H1 (cell line): Measurements from ENCODE around the gene RFT1. TPM values are rescaled to one million over a fixed set of nuclear protein-coding genes. Genes with fewer than 3 reads are reported as not detected.

Source experiments
- CTCF ChIA-PET: fragments of 300-600 bp; sonication (Branson Sonifier 250); formaldehyde crosslinking; loops from one replicate; lab custom pipeline; 2021; ENCODE audit not compliant: partially characterized antibody; lab: Charles Lee
- POLR2A ChIA-PET: fragments of 300-600 bp; sonication (Branson Sonifier 250); formaldehyde crosslinking; loops from one replicate; lab custom pipeline; 2021; ENCODE audit warnings: inconsistent platforms; ENCODE audit not compliant: partially characterized antibody; lab: Charles Lee
- DNase-seq, 2 experiments: peaks; one replicate each; pipeline versions ENCODE4 v3.0.0 to v3.0.0-alpha.2; 2010 to 2022; ENCODE audit warnings: low spot score in 2 of 2, low read depth in 1 of 2, mixed read lengths in 1 of 2
- FAIRE-seq: peaks from 2 replicates; lab custom pipeline; 2011; peaks lifted over from hg19 to GRCh38; lab: Jason Lieb, UNC
- H2AFZ ChIP-seq: 2 replicates; pipeline ENCODE4 v1.8.1; 2012; ENCODE audit warnings: low read length, inconsistent platforms
- H2AK5ac ChIP-seq: 2 replicates; pipeline ENCODE4 v1.6.1; 2013; ENCODE audit warnings: low read depth, low read length
- H2BK120ac ChIP-seq: replicated peaks from 2 replicates; pipeline ENCODE3; 2013; ENCODE audit warnings: low read depth, low read length, inconsistent platforms
- H2BK12ac ChIP-seq: 2 replicates; pipeline ENCODE4 v1.6.1; 2013; ENCODE audit warnings: low read depth, low read length
- H2BK15ac ChIP-seq: 2 replicates; pipeline ENCODE4 v1.6.1; 2013; ENCODE audit warnings: low read length
- H2BK20ac ChIP-seq: 2 replicates; pipeline ENCODE4 v1.6.1; 2013; ENCODE audit warnings: low read length
- H2BK5ac ChIP-seq: 2 replicates; pipeline ENCODE4 v1.6.1; 2013; ENCODE audit warnings: low read depth, low read length
- H3K14ac ChIP-seq: 2 replicates; pipeline ENCODE4 v1.6.1; 2013; ENCODE audit warnings: inconsistent platforms; ENCODE audit not compliant: insufficient read length
- H3K18ac ChIP-seq: 2 replicates; pipeline ENCODE4 v1.6.1; 2013; ENCODE audit warnings: low read length; ENCODE audit errors: extremely low read depth
- H3K23ac ChIP-seq: 2 replicates; pipeline ENCODE4 v1.6.1; 2013; ENCODE audit warnings: inconsistent platforms; ENCODE audit not compliant: insufficient read length
- H3K23me2 ChIP-seq: 2 replicates; pipeline ENCODE4 v1.6.1; 2013; ENCODE audit warnings: low read depth, low read length
- H3K27ac ChIP-seq: 2 replicates; pipeline ENCODE4 v1.6.1; 2011; ENCODE audit warnings: low read depth, low read length, inconsistent platforms
- H3K27me3 ChIP-seq, 4 experiments: replicated peaks in 1 of 4; 1 replicate in 1 of 4; 2 replicates in 3 of 4; pipeline versions ENCODE4 v1.6.1 to v1.8.1; 2011 to 2013; ENCODE audit warnings: low read length in 3 of 4, mild to moderate bottlenecking in 3 of 4, inconsistent platforms in 2 of 4, mixed read lengths in 2 of 4, moderate library complexity in 1 of 4; ENCODE audit not compliant: control insufficient read depth in 3 of 4, insufficient read depth in 3 of 4; ENCODE audit errors: extremely low read depth in 1 of 4
- H3K36me3 ChIP-seq, 4 experiments: 2 replicates each; pipeline versions ENCODE4 v1.6.1 to v1.8.1; 2011 to 2013; ENCODE audit warnings: mild to moderate bottlenecking in 4 of 4, low read length in 3 of 4, moderate library complexity in 2 of 4, control low read depth in 1 of 4, inconsistent platforms in 1 of 4; ENCODE audit not compliant: insufficient read depth in 4 of 4, control insufficient read depth in 2 of 4
- H3K4ac ChIP-seq: replicated peaks from 2 replicates; pipeline ENCODE3; 2013; ENCODE audit warnings: low read length, low read depth, mixed read lengths, inconsistent platforms; ENCODE audit not compliant: insufficient read length
- H3K4me1 ChIP-seq, 4 experiments: replicated peaks in 1 of 4; 1 replicate in 1 of 4; 2 replicates in 3 of 4; pipeline versions ENCODE4 v1.6.1 to v1.8.1; 2011 to 2013; ENCODE audit warnings: low read length in 3 of 4, inconsistent platforms in 2 of 4, mixed read lengths in 1 of 4; ENCODE audit not compliant: insufficient read depth in 4 of 4, control insufficient read depth in 3 of 4
- H3K4me2 ChIP-seq, 2 experiments: 2 replicates each; pipeline versions ENCODE4 v1.6.1 to v1.8.1; 2011 to 2013; ENCODE audit warnings: low read depth in 2 of 2, low read length in 2 of 2, control low read depth in 1 of 2, inconsistent platforms in 1 of 2, mild to moderate bottlenecking in 1 of 2; ENCODE audit not compliant: insufficient read depth in 1 of 2
- H3K4me3 ChIP-seq, 4 experiments: fragments of 200-600, 300-600 bp in 1 of 4; sonication (generic), shearing (Covaris generic), sonication (Bioruptor Twin) in 1 of 4; 2 replicates each; pipeline versions ENCODE4 v1.5.1 to v1.8.1; 2011 to 2016; ENCODE audit warnings: low read length in 4 of 4, low read depth in 3 of 4, control low read depth in 2 of 4, inconsistent platforms in 2 of 4, mild to moderate bottlenecking in 2 of 4, mixed read lengths in 1 of 4, moderate library complexity in 1 of 4; ENCODE audit not compliant: insufficient read depth in 2 of 4; ENCODE audit errors: extremely low read depth in 1 of 4
- H3K56ac ChIP-seq: replicated peaks from 2 replicates; pipeline ENCODE3; 2013; ENCODE audit warnings: low read depth, mild to moderate bottlenecking, mixed read lengths, low read length, inconsistent platforms; ENCODE audit not compliant: insufficient read length
- H3K79me1 ChIP-seq: 2 replicates; pipeline ENCODE4 v1.6.1; 2013; ENCODE audit warnings: low read depth, low read length, control low read depth
- H3K79me2 ChIP-seq, 2 experiments: 2 replicates each; pipeline versions ENCODE4 v1.6.1 to v1.8.1; 2012 to 2013; ENCODE audit warnings: low read length in 2 of 2, mild to moderate bottlenecking in 2 of 2, inconsistent platforms in 1 of 2; ENCODE audit not compliant: insufficient read depth in 2 of 2, control insufficient read depth in 1 of 2
- H3K9ac ChIP-seq, 4 experiments: replicated peaks in 1 of 4; 1 replicate in 1 of 4; 2 replicates in 3 of 4; pipeline versions ENCODE4 v1.6.1 to v1.8.1; 2011 to 2013; ENCODE audit warnings: low read depth in 3 of 4, low read length in 3 of 4, control low read depth in 2 of 4, mild to moderate bottlenecking in 2 of 4, moderate library complexity in 2 of 4, inconsistent platforms in 1 of 4; ENCODE audit errors: extremely low read depth in 1 of 4
- H3K9me3 ChIP-seq, 2 experiments: 2 replicates each; pipeline versions ENCODE4 v1.6.1 to v1.8.1; 2012 to 2013; ENCODE audit warnings: mild to moderate bottlenecking in 2 of 2, moderate library complexity in 2 of 2, control low read depth in 1 of 2, inconsistent platforms in 1 of 2, low read depth in 1 of 2, low read length in 1 of 2, mixed read lengths in 1 of 2; ENCODE audit not compliant: insufficient read depth in 2 of 2
- H4K20me1 ChIP-seq, 2 experiments: replicated peaks in 1 of 2; 2 replicates each; pipeline versions ENCODE3 to v1.8.1; 2011 to 2013; ENCODE audit warnings: inconsistent platforms in 2 of 2, low read length in 2 of 2, mild to moderate bottlenecking in 1 of 2; ENCODE audit not compliant: insufficient read depth in 2 of 2, control insufficient read depth in 1 of 2
- H4K5ac ChIP-seq: 2 replicates; pipeline ENCODE4 v1.6.1; 2013; ENCODE audit warnings: low read length, low read depth, mixed read lengths, inconsistent platforms; ENCODE audit not compliant: insufficient read length
- H4K8ac ChIP-seq: 2 replicates; pipeline ENCODE4 v1.8.0; 2013; ENCODE audit warnings: mild to moderate bottlenecking, moderate library complexity, low read length, inconsistent platforms; ENCODE audit not compliant: insufficient read depth; ENCODE audit errors: extremely low read depth
- H4K91ac ChIP-seq: replicated peaks from 2 replicates; pipeline ENCODE3; 2013; ENCODE audit warnings: low read length, mixed read lengths, inconsistent platforms; ENCODE audit not compliant: insufficient read length
- CBX5 ChIP-seq: fragments of 300-800, 300-1000 bp; sonication (generic); IDR thresholded peaks from 2 replicates; pipeline ENCODE4 v1.7.1; 2016; ENCODE audit warnings: antibody characterized with exemption, low read length, low read depth
- CREB1 ChIP-seq: IDR thresholded peaks from 2 replicates; pipeline ENCODE4 v1.6.1; 2012; ENCODE audit warnings: inconsistent platforms
- EP300 ChIP-seq, 2 experiments: IDR thresholded peaks; 1 replicate in 1 of 2; 2 replicates in 1 of 2; pipeline ENCODE4 v1.6.1; 2011 to 2012; ENCODE audit warnings: low read depth in 2 of 2, low read length in 2 of 2, mild to moderate bottlenecking in 2 of 2, borderline replicate concordance in 1 of 2, inconsistent platforms in 1 of 2, moderate library complexity in 1 of 2
- FOSL1 ChIP-seq: IDR thresholded peaks from 2 replicates; pipeline ENCODE4 v1.6.1; 2011; ENCODE audit warnings: mild to moderate bottlenecking, low read depth, low read length, moderate library complexity; ENCODE audit not compliant: insufficient read depth
- HDAC2 ChIP-seq, 2 experiments: fragments of 300-600 bp in 1 of 2; sonication (generic) in 1 of 2; IDR thresholded peaks; 2 replicates each; pipeline ENCODE4 v1.6.1; 2011 to 2012; ENCODE audit warnings: low read depth in 2 of 2, low read length in 2 of 2, mild to moderate bottlenecking in 2 of 2, moderate library complexity in 2 of 2, borderline replicate concordance in 1 of 2, inconsistent platforms in 1 of 2
- NANOG ChIP-seq: IDR thresholded peaks from 2 replicates; pipeline ENCODE4 v1.6.1; 2011; ENCODE audit warnings: low read length, low read depth, mild to moderate bottlenecking, inconsistent platforms; ENCODE audit not compliant: insufficient read depth, poor library complexity, severe bottlenecking
- RXRA ChIP-seq: IDR thresholded peaks from 2 replicates; pipeline ENCODE4 v1.6.1; 2011; ENCODE audit warnings: low read depth, mild to moderate bottlenecking, low read length, moderate library complexity; ENCODE audit not compliant: insufficient read depth
- SIN3A ChIP-seq, 2 experiments: IDR thresholded peaks in 1 of 2; conservative IDR thresholded peaks in 1 of 2; 2 replicates each; pipeline ENCODE4 v1.6.1; 2011 to 2012; ENCODE audit warnings: low read length in 2 of 2, improper control_type of control experiment in 1 of 2, low read depth in 1 of 2, mild to moderate bottlenecking in 1 of 2
- SP1 ChIP-seq: IDR thresholded peaks from 2 replicates; pipeline ENCODE4 v1.6.1; 2011; ENCODE audit warnings: low read depth, low read length
- SUZ12 ChIP-seq: fragments of 200-600 bp; sonication (generic); IDR thresholded peaks from 2 replicates; pipeline ENCODE4 v1.6.1; 2012; ENCODE audit warnings: mild to moderate bottlenecking, inconsistent platforms, low read length, moderate library complexity, mixed read lengths
- TBP ChIP-seq: IDR thresholded peaks from 2 replicates; pipeline ENCODE4 v1.6.1; 2011; ENCODE audit warnings: low read depth, low read length, improper control_type of control experiment
- USF2 ChIP-seq: IDR thresholded peaks from 2 replicates; pipeline ENCODE4 v1.6.1; 2011; ENCODE audit warnings: low read length, improper control_type of control experiment
- WGBS, 2 experiments: shearing (Covaris generic) in 1 of 2; methylation state at CpG; one replicate each; pipeline versions ENCODE4 v1.1.6 to v1.1.7; 2013 to 2015; ENCODE audit warnings: low lambda C conversion rate in 2 of 2, mixed read lengths in 2 of 2, inconsistent platforms in 1 of 2, low coverage in 1 of 2, missing lambda C conversion rate in 1 of 2; ENCODE audit not compliant: insufficient replicate concordance in 2 of 2, insufficient coverage in 1 of 2, insufficient read length in 1 of 2; ENCODE audit errors: extremely low coverage in 1 of 2, missing lambda C conversion rate in 1 of 2; 5-methylcytosine and 5-hydroxymethylcytosine counted together
- polyA plus RNA-seq, 7 experiments: library from polyadenylated mRNA; depleted of rRNA in 3 of 7; stranded (reverse) in 5 of 7; unstranded in 2 of 7; fragments of >200 nt in 5 of 7; fragments of 200-250 nt in 2 of 7; gene quantifications; 1 replicate in 5 of 7; 2 replicates in 1 of 7; 4 replicates in 1 of 7; pipeline versions ENCODE4 v1.2.1 to v1.2.3, GENCODE V29; 2011 to 2013; ENCODE audit warnings: missing spikeins in 2 of 7, mixed read lengths in 2 of 7
- total RNA-seq: library from RNA; stranded (reverse); fragmentation: NEBNext Ultra II Directional; extraction: Animal tissue kit (Norgen Biotek cat#: 25700); gene quantifications from 2 replicates; pipeline ENCODE4 v1.2.1, GENCODE V29; 2021

The RFT1 gene
- total and polyA plus RNA-seq, 2 of the 8 experiments (the other 6 are each of a cell fraction or from before 2014, with no cell fraction given): 27.7 to 42.4 TPM

- Histone ChIP-seq H3K27me3 (no peaks in the 10 kb centered on the region), H2BK12ac (no peak overlapping the region), H2AFZ (no peak overlapping the region), H3K27ac (no peak overlapping the region), H4K8ac (no peak overlapping the region), H4K5ac (no peak overlapping the region), H3K36me3 (no peaks in the 10 kb centered on the region), H2AK5ac (no peak overlapping the region), H3K14ac (no peak overlapping the region), H3K4me3 (no peak overlapping the region), H3K4ac (no peak overlapping the region), H3K79me2 (no peaks in the 10 kb centered on the region), H3K79me1 (no peaks in the 10 kb centered on the region), H2BK15ac (no peak overlapping the region), H2BK120ac (no peak overlapping the region), H3K23me2 (no peaks in the 10 kb centered on the region), H3K4me1 (no peaks in the 10 kb centered on the region), H3K9ac (no peak overlapping the region), H3K9me3 (no peaks in the 10 kb centered on the region), H4K20me1 (no peaks in the 10 kb centered on the region), H3K18ac (no peak overlapping the region), H2BK20ac (no peak overlapping the region), H2BK5ac (no peak overlapping the region), H4K91ac (no peak overlapping the region), H3K56ac (no peak overlapping the region), H3K4me2 (no peak overlapping the region), H3K23ac (no peak overlapping the region)
- ChIA-PET CTCF (interaction anchor here (0.6 to 1.6 kb wide), 5 partner anchors 14 to 419 kb away, joined by 3 to 4 read pairs (median 3); no protein-coding TSS in a partner anchor), POLR2A (interaction anchor here (0.7 to 5.0 kb wide), 3 partner anchors 9 to 273 kb away, joined by 3 to 25 read pairs (median 4); no protein-coding TSS in a partner anchor)
- FAIRE-seq (no peak), DNase-seq (no peak)
- 94% methylated on average over 8 of the region's 8 CpGs; no CpG with 5 or more reads in 1 of the 2 experiments for WGBS, 2 experiments
- no peak for TF ChIP-seq SIN3A (conservative IDR thresholded peaks at IDR 0.05 in 1 of 2, IDR thresholded peaks at IDR 0.05 in 1 of 2; ENCODE audit: low read depth in 1 of 2, low read length in 2 of 2)
- no peak for TF ChIP-seq RXRA
- TF ChIP-seq EP300 (IDR thresholded peaks at IDR 0.05; ENCODE audit: borderline replicate concordance in 1 of 2, low read depth in 2 of 2, low read length in 2 of 2): no peak
- TF ChIP-seq NANOG: no peak
- TF ChIP-seq FOSL1: no peak
- TF ChIP-seq CREB1: no peak
- TF ChIP-seq SP1: no peak
- TF ChIP-seq USF2: no peak
- TF ChIP-seq SUZ12: no peak
- no peak for TF ChIP-seq HDAC2 (IDR thresholded peaks at IDR 0.05; ENCODE audit: borderline replicate concordance in 1 of 2, low read depth in 2 of 2, low read length in 2 of 2)
- TF ChIP-seq TBP: no peak
- TF ChIP-seq CBX5: no peak
Observed at GRCh38 chr3:53083521-53083920, 46.7 kb downstream of the RFT1 start.
